AML-193 (cell line): ENCODE data around the gene GEN1.
"Not testable (repeated sequence)": the region's sequence is repeated elsewhere in the genome, so short reads cannot be mapped to it uniquely, and the experiment has no call there.

Source experiments
- DNase-seq, 2 experiments: peaks; one replicate each; lab custom pipeline; 2025; lab: John Stamatoyannopoulos, UW

GEN1 gene

DNA sequence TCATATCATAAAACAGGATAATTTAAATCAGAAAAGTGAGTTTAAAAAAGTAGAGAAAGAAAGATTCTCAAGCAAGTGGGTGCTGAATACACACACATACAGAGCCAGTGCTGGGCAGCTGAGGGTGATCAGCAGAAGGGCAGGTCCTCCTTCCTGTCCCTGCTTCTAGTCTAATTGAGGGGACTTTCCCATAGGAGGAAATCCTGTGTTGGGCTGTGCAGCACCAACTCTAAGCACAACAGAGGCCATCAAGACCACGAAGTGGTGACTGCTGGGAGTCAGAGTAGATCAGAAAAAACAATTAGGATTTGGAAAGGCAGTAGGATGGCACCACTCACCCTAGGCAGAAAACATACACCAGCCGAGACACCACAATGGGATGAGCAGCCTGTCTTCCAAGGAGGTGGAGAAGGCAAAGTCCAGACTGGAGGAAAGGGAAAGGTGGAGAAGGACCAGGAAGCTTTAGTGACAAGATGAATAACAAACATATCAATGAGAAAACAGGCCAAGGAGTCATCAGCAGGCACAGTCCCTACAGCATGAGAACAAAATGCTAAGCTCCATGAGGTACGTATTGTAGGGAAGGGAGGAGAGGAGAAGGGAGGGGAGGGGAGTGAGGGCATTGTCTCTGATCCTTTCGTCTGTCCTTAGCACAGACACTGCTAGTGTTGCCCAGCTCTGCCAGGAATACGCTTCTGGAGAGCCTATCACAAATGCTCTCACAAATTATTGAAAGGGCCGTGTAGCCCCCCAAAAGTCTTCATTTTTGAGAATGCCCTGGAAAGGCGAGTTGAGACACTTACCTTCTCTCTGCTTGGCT lies 45.6 kb downstream of the GEN1 start:
- DNase-seq = no peak

DNA sequence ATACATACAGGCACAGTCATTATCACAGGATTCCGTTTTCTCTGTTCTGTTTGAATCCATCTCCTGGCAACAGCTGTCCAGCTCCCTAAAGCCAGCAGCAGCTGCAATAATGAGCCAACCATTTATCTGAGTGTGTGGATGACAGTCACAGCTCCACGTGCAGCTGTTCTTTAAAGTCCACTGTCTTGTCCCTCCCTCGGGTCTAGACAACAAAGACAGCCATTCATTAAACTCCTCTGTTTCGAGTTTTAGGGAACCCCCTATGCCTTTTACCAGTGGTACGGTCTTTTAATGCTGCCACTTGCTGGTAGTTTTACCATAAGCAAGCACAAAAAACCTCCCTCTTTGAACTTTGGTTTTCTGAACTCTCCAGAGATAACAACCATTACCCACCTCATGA lies 46.3 kb downstream of the GEN1 start:
- DNase-seq = no peak

DNA sequence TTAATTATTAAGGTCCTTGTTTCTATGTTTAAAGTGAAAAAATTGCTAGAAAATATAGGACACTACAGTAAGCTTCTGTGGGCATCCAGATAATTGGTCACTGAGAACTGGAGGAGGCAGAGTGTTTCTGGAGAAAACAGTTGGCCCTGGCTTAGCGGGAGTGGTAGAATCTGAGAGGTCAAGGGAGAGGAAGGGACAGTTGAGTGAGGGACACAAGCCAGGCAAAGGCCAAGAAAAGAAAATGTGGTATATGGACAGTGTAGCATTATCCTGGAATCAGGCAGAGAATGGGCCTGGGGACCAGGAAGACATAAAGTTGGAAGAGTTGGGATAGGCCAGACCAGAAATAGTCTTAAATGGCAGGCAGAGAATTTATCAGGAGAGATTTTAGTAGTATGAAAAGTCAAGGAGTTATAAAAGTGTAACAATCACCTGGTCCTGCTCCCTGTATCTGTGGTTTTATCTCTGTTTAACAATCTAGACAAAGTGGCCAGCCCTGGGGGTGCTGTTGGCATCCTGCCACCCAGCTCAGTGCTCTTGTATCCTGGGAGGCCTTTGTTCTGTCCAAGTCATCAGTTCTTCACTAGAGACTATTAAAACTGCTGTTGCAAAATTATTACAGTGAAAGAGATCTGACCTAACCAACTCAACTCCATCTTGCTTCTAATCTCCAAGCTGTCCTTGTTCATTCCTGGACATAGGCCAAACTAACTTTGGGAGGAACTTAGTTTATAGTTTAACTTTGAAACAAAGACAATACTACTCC lies 46.9 kb downstream of the GEN1 start:
- DNase-seq = no peak

DNA sequence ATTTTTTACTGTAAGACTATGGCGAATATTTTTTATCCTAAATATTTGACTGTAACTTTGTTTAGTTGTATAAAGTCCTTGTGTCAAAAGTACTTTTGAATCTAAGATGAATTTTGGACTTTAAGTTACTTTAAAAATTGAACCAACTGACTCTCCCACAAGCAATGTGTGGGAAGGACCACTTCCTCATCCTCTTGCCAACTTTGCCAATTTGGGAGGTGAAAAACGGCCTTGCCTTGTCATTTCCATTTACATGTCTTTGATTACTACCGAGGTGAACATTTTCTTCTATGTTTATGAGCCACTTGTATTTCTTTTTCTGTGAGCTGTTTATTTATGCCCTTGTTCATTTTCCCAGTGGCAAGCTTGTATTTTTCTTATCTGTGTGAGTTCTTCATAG lies 49.6 kb downstream of the GEN1 start:
- no peak for DNase-seq

DNA sequence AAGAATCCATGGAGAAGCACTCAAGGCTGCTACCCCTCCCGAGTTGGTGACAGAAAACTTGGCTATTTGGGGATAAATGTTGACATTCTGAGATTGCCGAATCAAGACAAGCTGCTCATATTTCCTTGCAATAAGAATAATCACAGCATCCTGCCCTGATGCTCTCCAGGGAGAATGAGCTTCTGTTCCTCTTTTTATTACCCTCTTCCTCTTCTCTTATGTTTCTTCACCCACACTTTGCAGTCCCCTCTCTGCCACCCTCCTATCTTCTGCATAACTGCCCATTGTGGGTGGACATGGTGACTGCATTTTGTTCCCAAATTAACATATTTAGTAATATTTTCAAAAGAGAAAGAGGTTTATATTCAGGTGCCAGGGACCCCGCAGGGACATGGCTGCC lies 50.4 kb downstream of the GEN1 start:
- peak in 1 of 2 experiments; percentile 28 for DNase-seq

DNA sequence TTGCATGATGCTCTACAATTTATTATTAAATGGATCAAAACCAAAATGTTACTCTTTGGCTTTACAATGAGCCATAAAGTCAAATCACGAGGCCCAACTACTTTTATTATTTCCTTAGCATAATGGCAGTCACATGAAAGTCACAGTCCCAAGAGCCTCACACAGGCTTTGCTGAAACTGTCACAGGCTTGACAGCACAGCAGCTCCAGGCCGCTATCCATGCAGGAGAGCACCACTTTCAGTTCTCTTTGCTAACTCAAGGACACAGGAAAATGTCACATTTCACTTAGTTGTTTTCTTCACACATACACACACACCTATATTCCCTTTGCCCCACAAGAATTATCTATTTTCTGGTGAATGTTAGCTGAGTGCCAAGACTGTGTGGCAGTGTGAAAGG lies 51.2 kb downstream of the GEN1 start:
- DNase-seq = no peak

DNA sequence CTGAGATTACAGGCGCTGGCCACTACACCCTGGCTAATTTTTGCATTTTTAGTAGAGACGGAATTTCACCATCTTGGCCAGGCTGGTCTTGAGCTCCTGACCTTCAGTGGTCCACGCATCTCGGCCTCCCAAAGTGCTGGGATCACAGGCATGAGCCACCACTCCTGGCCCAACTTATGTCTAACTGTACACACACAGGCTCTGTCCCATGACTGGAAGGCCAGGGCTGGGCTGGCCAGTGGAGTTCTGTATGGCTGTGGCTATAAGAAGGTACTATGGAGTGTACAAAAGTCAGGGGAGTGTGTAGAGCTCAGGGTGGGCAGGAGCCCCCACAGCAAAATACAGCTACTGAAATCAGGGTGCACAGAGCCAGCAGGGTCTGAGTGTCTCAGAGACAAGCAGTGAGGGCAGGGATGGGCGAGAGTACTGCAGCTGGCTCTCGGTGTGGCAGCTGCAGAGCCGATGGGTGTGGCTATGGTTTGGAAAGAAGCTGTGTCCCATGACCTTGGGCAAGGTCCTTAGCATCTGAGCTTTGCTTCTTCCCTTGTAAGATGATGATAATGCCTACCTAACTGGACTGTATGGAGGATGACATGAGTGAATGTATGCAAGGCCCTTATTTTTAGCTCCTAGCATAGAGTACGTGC lies 51.9 kb downstream of the GEN1 start:
- no peak for DNase-seq

DNA sequence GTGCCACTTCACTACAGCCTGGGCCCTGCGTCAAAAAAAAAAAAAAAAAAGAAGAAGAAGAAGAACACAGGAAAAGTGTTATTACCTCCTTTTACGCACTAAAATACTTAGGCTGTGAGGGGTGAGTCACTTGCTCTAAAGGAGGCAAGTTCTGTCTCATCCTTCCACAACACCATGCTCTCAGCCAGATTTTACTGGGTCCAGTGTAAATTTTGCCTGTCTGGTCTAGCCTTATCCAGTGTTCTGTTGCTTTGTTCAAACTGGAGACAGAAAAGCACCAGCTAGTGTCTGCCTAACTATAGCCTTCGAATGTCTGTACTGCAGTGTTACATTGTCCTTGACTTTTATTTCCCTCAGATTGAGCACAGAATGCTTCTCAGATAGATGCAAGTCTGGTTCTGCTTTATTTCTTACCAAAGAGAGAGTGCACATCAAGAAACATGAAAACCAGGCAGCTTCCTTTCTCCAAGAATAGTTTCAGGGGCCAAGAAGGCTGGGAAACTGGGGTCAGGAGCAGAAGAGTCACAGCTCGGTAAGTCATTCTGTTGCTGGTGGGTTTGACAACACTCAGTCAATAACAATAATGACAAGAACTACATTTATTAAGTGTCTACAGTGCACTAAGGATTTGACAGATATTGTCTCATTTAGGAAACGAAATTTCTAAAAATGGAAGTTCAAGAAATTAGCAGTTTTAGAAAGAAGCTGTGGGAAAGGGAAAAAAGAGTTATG lies 59.2 kb downstream of the GEN1 start:
- DNase-seq = no peak

DNA sequence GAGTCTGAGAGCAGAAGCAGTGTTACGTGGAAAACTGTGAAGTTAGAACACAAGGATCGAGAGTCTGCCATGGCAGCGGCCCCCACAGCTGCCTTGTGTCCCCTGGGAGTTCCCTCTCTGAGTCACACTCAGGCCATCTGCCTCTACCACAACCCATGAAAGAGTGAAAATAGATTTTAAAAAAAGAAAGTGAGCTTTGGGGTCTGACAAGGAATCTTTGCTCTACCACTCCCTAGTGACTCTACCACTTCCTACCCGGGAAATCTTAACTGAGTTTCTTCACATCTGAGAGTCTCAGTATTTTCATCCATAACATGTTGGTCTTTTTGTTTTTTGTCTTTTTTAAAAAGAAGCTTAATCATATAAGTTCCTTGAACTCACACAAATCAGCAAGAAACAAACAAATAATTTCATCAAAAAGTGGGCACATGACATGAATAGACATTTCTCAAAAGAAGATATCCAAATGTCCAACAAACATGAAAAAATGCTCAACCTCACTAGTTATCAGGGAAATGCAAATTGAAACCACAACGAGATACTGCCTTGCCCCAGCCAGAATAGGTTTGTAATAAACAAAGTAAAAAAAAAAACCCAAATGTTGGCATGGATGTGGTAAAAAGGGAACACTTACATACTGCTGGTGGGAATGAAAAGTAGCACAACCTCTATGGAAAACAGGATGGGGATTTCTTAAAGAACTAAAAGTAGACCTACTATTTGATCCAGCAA lies 60.0 kb downstream of the GEN1 start:
- no peak for DNase-seq

DNA sequence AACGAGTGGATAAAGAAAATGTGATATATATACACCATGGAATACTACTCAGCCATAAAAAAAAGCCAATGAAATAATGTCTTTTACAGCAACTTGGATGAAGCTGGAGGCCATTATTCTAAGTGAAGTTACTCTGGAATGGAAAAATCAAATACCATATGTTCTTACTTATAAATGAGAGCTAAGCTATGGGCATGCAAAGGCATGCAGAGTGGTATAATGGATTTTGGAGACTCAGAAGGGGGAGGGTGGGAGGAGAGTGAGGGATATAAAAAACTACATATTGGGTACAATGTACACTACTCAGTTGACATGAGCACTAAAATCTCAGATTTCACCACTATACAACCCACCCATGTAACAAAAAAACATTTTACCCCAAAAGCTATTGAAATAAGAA lies 60.7 kb downstream of the GEN1 start:
- DNase-seq = no peak

DNA sequence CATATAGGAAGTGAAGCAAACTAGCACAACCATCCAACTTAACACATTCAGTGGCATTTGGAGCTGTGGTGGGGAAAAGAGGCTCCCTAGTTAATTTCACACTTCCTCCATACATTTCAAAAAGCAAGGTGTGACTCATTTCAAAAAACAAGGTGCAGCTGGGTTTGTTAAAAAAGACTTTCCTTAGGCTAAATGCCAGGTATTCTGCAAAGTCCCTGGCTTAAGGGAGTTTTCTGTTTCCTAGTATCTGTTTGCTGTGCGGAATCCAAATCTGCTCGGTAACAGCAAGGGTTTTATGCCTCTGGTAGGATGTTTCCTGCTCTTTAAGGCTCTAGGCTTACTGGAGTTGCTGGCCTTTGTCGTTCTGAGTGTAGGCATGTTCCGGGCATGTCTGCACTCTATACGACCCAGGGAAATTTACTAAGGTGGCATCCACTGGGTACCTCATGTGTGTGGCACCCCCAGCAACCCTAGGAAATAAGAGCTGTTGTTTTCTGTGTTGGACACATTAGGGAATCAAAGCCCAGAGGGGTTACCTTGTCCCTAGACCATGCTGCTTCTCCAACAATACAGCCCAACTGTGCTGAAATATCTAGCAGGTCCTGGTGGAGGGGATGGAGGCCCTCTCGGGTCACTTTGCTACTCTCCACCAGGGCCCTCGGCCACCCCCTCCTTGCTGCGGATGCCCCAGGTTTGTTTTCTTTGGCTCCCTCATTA lies 61.7 kb downstream of the GEN1 start:
- DNase-seq = no peak

DNA sequence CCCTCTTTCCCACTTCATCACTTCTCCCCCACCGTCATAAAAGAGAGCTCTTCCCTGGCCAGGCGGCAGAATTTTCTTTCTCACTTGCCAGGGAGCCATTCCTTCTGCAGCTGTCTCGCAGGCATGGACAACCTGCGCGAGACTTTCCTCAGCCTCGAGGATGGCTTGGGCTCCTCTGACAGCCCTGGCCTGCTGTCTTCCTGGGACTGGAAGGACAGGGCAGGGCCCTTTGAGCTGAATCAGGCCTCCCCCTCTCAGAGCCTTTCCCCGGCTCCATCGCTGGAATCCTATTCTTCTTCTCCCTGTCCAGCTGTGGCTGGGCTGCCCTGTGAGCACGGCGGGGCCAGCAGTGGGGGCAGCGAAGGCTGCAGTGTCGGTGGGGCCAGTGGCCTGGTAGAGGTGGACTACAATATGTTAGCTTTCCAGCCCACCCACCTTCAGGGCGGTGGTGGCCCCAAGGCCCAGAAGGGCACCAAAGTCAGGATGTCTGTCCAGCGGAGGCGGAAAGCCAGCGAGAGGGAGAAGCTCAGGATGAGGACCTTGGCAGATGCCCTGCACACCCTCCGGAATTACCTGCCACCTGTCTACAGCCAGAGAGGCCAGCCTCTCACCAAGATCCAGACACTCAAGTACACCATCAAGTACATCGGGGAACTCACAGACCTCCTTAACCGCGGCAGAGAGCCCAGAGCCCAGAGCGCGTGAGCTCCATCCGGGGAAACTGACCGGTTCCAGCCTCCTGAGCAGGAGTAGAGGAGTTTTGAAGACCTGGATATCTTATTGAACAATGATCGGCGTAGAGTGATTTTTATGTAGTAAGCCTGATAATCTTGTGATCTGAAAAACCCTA lies 62.7 kb downstream of the GEN1 start, which contains the start of gene MSGN1:
Gene MSGN1 (plus strand): TSS at position 65 of the 850 bp plus-strand sequence. CDS start 59 bp downstream, at position 124.
- DNase-seq = no peak

DNA sequence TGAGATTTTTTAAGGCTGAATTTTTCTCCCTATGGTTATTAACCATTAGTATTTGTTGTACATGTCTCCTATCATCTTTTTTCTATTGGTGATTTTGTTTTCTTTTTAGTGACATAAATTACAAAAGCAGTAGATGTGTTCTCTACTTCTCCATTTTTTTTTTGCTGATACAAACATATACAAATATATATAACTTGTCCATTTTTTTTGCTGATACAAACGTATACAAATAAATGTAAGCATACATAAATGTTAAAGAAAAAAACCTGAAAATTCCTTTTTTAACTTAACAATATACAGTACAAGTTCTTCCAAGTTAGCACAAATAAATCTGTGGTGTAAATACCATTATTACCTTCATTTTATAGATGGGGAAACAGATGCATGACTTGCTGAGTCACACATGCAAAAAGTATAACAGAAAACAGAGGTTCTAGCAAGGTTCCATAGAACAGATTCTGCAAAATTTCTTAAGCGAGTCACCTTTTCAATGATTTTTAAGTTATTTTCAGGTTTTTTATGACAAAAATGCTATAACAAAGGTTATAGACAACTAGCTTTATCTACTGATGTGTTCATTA lies 64.4 kb downstream of the GEN1 start:
- DNase-seq = no peak

DNA sequence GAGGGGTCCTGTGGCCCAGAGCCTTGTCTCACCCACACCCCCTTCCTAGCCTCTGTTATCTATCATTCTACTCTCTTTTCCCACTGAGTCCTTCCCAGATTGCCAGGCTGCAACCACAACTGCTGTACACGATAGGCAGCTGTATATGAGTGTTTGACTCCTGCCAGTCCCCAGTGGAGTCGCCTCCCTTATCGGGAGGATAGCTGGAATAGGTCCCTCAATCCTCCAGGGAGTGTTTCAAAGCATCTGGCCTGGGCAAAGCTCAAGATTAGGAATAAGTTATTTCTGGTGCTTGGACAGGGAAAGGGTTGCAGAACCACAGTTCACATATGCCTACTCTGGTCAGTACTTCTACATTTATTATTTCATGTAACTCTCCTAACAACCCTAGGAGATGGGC lies 67.1 kb downstream of the GEN1 start:
- DNase-seq = no peak

DNA sequence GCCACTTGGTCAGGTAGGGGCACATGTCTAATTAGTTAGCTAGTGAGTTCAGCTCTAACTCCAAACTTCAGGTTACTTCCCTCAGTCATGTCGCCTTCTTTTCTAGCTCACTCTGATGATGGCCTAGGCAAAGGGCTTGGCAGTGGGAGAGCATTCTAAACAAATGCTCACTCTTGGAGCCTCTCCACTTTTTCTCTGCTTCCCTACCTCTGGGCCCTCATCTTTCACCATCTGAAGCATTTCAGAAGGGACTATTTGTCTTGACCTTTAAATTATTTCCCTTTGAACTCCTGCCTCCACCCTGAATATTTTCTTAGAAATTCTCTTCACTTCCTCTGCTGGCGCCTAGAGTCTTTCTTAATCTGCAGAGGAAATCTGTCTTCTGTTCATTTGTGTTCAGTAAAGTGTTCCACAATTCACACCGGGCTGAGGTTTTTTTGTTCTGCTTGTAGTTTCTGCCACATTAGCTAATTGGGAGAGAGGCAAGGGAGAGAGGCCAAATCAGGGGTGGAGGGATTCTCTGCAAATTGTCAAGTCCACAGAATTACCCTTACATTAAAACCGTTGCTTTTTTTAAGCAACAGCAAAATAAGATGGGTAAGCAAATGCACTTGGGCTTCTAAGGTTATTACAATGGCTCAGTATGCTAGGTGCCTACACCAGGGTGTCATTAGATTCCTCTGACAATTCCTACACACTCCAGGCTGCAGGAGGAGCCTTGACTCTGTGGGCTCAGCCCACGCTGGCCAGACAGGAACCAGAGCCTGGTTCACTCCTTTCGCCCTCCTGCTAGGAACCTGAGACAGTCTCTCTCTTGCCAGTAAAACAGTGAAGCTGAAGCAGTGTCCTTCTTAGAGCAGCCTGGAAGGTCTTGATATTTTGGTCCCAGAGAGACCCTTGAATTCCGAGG lies 67.9 kb downstream of the GEN1 start:
- no peak for DNase-seq

DNA sequence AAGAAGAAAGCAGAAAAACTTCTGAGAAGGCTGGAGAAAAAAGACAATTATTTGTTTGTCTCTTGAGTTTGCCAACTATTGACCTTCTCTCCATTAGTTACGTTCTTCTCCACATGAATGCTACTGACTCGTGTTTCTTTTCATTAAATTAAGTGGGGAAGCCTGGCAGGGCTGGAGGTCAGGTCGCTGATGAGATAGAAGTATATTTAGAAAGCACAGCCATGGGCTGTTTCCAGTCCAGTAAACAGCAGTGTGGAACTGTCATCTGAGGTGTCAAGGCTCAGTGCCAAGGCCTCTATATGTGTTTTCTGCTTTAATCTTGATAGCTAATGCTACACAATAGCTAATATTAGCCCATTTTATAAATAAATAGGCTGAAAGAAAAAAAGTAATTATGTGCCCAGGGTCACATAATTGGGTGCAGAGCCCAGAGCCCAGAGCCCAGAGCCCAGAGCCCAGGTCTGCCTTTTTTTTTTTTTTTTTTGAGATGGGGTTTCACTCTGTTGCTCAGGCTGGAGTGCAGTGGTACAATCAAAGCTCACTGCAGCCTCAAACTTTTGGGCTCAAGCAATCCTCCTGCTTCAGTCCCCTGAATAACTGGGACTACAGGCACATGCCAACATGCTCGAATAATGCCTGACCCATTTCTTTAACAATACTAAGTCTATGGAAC lies 68.6 kb downstream of the GEN1 start:
- DNase-seq = no peak

DNA sequence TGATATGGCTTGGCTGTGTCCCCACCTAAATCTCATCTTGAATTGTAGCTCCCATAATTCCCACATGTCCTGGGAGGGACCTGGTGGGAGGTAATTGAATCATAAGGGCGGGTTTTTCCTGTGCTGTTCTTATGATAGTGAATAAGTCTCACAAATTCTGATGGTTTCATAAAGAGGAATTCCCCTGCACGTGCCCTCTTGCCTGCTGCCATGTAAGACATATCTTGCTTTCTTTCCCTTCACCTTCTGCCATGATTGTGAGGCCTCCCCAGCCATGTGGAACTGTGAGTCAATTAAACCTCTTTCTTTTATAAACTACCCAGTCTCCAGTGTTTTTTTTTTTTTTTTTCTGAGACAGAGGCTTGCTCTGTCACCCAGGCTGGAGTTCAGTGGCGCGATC lies 69.7 kb downstream of the GEN1 start:
- DNase-seq = not testable (repeated sequence)

DNA sequence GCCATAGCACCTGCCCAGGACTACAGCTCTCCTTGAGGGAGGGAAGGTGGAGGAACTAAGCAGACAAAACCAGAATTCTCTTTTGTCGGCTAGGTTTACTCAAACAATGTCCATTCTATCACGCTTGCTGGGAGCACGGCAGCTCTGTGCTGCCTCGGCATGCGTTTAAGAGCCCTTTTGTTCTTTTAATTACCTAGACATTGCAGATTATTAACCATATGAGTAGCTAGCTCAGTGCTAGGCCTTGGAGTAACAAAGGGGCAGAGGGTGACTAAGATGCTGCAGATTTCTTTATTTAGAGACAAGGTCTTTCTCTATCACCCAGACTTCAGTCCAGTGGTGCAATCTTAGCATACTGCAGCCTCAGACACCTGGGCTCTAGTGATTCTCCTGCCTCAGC lies 73.4 kb downstream of the GEN1 start:
- DNase-seq = no peak
